C1 segment of cervical spinal cord (tissue), 14 donors: ENCODE measurements around the gene VTI1A.

ENCODE experiments used
- DNase-seq, 14 donors: peaks; one replicate each; lab custom pipeline; 2025; lab: John Stamatoyannopoulos, UW

The VTI1A gene

GRCh38 chr10:112546474-112546873 lies 99.5 kb downstream of the VTI1A start:
- no peak for DNase-seq

GRCh38 chr10:112548535-112549276 lies 101.7 kb downstream of the VTI1A start:
- no peak for DNase-seq

- DNase-seq, result no peak
These were observed 105.6 kb downstream of the VTI1A start for GRCh38 chr10:112552593-112553110.

- DNase-seq, result no peak
These were observed 106.3 kb downstream of the VTI1A start for GRCh38 chr10:112553315-112553714.

- no peak for DNase-seq
These were observed 107.2 kb downstream of the VTI1A start for GRCh38 chr10:112554263-112554662.

- DNase-seq, result no peak
These were observed 110.2 kb downstream of the VTI1A start for GRCh38 chr10:112557197-112557596.

- no peak for DNase-seq
These were observed 111.6 kb downstream of the VTI1A start for GRCh38 chr10:112558476-112559142.

GRCh38 chr10:112559349-112559748 lies 112.3 kb downstream of the VTI1A start:
- no peak for DNase-seq

- DNase-seq, result no peak
These were observed 115.1 kb downstream of the VTI1A start for GRCh38 chr10:112562122-112562521.

- no peak for DNase-seq
These were observed 116.0 kb downstream of the VTI1A start for GRCh38 chr10:112562809-112563663.

- no peak for DNase-seq
These were observed 117.3 kb downstream of the VTI1A start for GRCh38 chr10:112564337-112564736.

- peak in 1 of 14 donors; percentile 3 for DNase-seq
These were observed 118.5 kb downstream of the VTI1A start for GRCh38 chr10:112565434-112566053.

- DNase-seq, result no peak
These were observed 123.6 kb downstream of the VTI1A start for GRCh38 chr10:112570585-112570984.

GRCh38 chr10:112579578-112579977 lies 132.6 kb downstream of the VTI1A start:
- no peak for DNase-seq

- peak in 1 of 14 donors; percentile 24 for DNase-seq
These were observed 133.3 kb downstream of the VTI1A start for GRCh38 chr10:112580267-112580666.

GRCh38 chr10:112581921-112582320 lies 134.9 kb downstream of the VTI1A start:
- DNase-seq, result no peak

GRCh38 chr10:112583236-112583939 lies 136.4 kb downstream of the VTI1A start:
- DNase-seq, result peak in 1 of 14 donors; percentile 4

GRCh38 chr10:112584276-112584675 lies 137.3 kb downstream of the VTI1A start:
- no peak for DNase-seq

GRCh38 chr10:112585126-112585525 lies 138.1 kb downstream of the VTI1A start:
- no peak for DNase-seq

GRCh38 chr10:112585960-112586359 lies 138.9 kb downstream of the VTI1A start:
- DNase-seq, result no peak

- no peak for DNase-seq
These were observed 140.7 kb downstream of the VTI1A start for GRCh38 chr10:112587729-112588128.
